DMS 273 (cell line): Measurements from ENCODE around the gene ETS1.

Experiments used
- DNase-seq: peaks from one replicate; lab custom pipeline; 2025; ENCODE audit not compliant: unreplicated experiment; lab: John Stamatoyannopoulos, UW

Gene ETS1

GRCh38 chr11:128409476-128409875 lies 177.9 kb downstream of the ETS1 start:
- DNase-seq, result no peak
